Pancreas (tissue), 10 donors: ENCODE results near the gene MYO10. TPM values are rescaled to one million over a fixed set of nuclear protein-coding genes. Genes with fewer than 3 reads are reported as not detected.
A peak's percentile ranks its signal among the peaks of the same experiment; 100 is the strongest.

Experiments used
- ATAC-seq, 4 donors: fragments of 200-7000 bp; cut with Tn5 transposase; one replicate each; pipeline versions ENCODE4 v1.8.0 to v1.9.1; 2020; ENCODE audit warnings: mild to moderate bottlenecking in 4 of 4, moderate library complexity in 4 of 4
- DNase-seq, 6 donors: peaks; one replicate each; pipeline ENCODE4 v3.0.0-alpha.2; 2020
- FAIRE-seq: peaks from 2 replicates; lab custom pipeline; 2012; peaks lifted over from hg19 to GRCh38; lab: Jason Lieb, UNC
- H3K27ac ChIP-seq, 4 donors: fragments of 200-600 bp; sonication (generic); 1 replicate in 3 of 4; 2 replicates in 1 of 4; pipeline versions ENCODE4 v1.5.0 to v1.8.0; 2020
- H3K27me3 ChIP-seq, 4 donors: fragments of 200-600 bp; one replicate each; pipeline ENCODE4 v1.8.0; 2021
- H3K36me3 ChIP-seq, 3 donors: fragments of 200-600 bp; sonication (generic) in 1 of 3; one replicate each; pipeline versions ENCODE4 v1.5.0 to v1.8.0; 2020 to 2021
- H3K4me1 ChIP-seq, 3 donors: fragments of 200-600 bp; one replicate each; pipeline ENCODE4 v1.8.0; 2021
- H3K4me3 ChIP-seq, 4 donors: fragments of 200-600 bp; sonication (generic) in 2 of 4; one replicate each; pipeline versions ENCODE4 v1.5.0 to v1.8.0; 2020 to 2021
- H3K9me3 ChIP-seq, 4 donors: fragments of 200-600 bp; one replicate each; pipeline ENCODE4 v1.8.0; 2021
- WGBS, 2 donors: extraction: QIAGEN DNeasy Blood & Tissue Kit; methylation state at CpG; one replicate each; pipeline ENCODE4 v1.1.7; 2013; 5-methylcytosine and 5-hydroxymethylcytosine counted together
- intact Hi-C, 3 donors: fragments of 100-400 bp; cut with DNase I; formaldehyde crosslinking; loops; one replicate each; pipeline versions ENCODE4 v1.11.1 to v1.14.2; 2022
- polyA plus RNA-seq, 2 donors: library from polyadenylated mRNA; stranded (reverse); fragments of 200-250 nt; gene quantifications; one replicate each; pipeline ENCODE4 v1.2.3, GENCODE V29; 2013
- total RNA-seq, 6 donors: library from RNA; stranded (reverse); fragmentation: NEBNext Ultra II Directional in 4 of 6; extraction: Animal tissue kit (Norgen Biotek cat#: 25700) in 4 of 6; gene quantifications; one replicate each; pipeline versions ENCODE4 v1.2.1 to v1.2.4, GENCODE V29; 2021 to 2023
- TF ChIP-seq, protein P1 (sequence below), 4 donors: fragments of 200-600 bp; sonication (generic) in 3 of 4; IDR thresholded peaks; one replicate each; pipeline versions ENCODE4 v1.5.0 to v1.8.0; 2021; ENCODE audit warnings: antibody characterized with exemption in 4 of 4
- donor health status: healthy with polysubstance abuse.
- donor health status: DM: no; HTN: no; CAD: no; lungs with moderate emphysema.
- donor health status: DM: no; HTN: no; CAD: no.
- donor health status: control.
- donor health status: control.
- donor health status: Bipolar disorder and iron deficiency.
- donor health status: DM: yes; HTN: yes; CAD: no.
- donor health status: DM: no; HTN: no; CAD: no.
- donor health status: DM: no; HTN: no; CAD: no.
- donor health status: DM: yes; HTN: yes; CAD: no.

Gene MYO10
- total and polyA plus RNA-seq, 8 donors: 11.5 to 47.3 (median 34.8) TPM

GRCh38 chr5:16929347-16929746, 6.7 kb downstream of the MYO10 start:
- Histone ChIP-seq H3K27ac (no peak overlapping the region), H3K4me3 (no peak overlapping the region), H3K4me1 (peaks cover 16 to 31% (median 27%) of the 10 kb centered on the region in 3 donors), H3K36me3 (no peaks in the 10 kb centered on the region), H3K9me3 (no peaks in the 10 kb centered on the region), H3K27me3 (no peaks in the 10 kb centered on the region)
- ATAC-seq: no peak
- FAIRE-seq: no peak
- intact Hi-C loops: no loop called here
- no peak for DNase-seq
- TF ChIP-seq, protein P1, sequence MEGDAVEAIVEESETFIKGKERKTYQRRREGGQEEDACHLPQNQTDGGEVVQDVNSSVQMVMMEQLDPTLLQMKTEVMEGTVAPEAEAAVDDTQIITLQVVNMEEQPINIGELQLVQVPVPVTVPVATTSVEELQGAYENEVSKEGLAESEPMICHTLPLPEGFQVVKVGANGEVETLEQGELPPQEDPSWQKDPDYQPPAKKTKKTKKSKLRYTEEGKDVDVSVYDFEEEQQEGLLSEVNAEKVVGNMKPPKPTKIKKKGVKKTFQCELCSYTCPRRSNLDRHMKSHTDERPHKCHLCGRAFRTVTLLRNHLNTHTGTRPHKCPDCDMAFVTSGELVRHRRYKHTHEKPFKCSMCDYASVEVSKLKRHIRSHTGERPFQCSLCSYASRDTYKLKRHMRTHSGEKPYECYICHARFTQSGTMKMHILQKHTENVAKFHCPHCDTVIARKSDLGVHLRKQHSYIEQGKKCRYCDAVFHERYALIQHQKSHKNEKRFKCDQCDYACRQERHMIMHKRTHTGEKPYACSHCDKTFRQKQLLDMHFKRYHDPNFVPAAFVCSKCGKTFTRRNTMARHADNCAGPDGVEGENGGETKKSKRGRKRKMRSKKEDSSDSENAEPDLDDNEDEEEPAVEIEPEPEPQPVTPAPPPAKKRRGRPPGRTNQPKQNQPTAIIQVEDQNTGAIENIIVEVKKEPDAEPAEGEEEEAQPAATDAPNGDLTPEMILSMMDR (IDR thresholded peaks at IDR 0.05): no peak
- 88 to 91% methylated on average over 2 of the region's 2 CpGs for WGBS, 2 donors

DNA sequence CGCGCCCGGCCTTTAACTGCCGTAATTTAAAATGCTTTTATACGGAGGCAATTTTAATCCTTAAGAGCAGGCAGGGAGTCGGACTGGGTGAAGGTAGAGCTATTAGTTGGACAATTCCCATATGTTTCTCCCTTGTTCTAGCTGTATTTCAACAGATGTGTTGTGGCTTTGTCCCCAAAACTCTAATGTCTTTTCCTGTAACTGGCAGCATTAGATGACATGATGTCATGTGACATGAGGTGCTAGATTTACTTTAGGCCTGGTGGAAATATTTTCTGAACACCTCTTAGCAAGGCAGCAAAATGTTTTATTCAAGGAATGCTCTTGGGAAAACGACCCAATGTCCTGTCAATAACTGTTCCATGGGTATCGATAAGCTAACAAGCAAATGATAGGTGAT, 8.5 kb downstream of the MYO10 start:
- Histone ChIP-seq H3K4me1 (peaks cover 16 to 28% (median 25%) of the 10 kb centered on the region in 3 donors), H3K27me3 (no peaks in the 10 kb centered on the region), H3K4me3 (no peak overlapping the region), H3K36me3 (no peaks in the 10 kb centered on the region), H3K27ac (no peak overlapping the region), H3K9me3 (no peaks in the 10 kb centered on the region)
- intact Hi-C loops: no loop called here
- DNase-seq (no peak), ATAC-seq (no peak), FAIRE-seq (no peak)
- TF ChIP-seq, protein P1 (IDR thresholded peaks at IDR 0.05): no peak
- WGBS, 2 donors: 82 to 84% methylated on average over 8 of the region's 8 CpGs

DNA sequence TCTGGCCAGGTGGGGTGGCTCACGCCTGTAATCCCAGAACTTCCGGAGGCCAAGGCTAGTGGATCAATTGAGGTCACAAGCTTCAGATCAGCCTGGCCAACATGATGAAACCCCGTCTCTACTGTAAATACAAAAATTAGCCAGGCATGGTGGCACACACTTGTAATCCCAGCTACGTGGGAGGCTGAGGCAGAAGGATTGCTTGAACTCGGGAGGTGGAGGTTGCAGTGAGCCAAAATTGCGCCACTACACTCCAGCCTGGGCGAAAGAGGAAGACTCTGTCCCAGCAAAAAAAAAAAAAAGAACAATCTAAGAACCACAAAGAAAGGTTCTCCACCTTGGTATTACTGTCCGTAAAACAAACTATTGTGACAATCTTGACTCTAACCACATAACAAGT, 9.7 kb downstream of the MYO10 start:
- Histone ChIP-seq H3K27me3 (no peaks in the 10 kb centered on the region), H3K27ac (no peak overlapping the region), H3K4me3 (no peak overlapping the region), H3K4me1 (peaks cover 4 to 24% (median 16%) of the 10 kb centered on the region in 3 donors), H3K36me3 (no peaks in the 10 kb centered on the region), H3K9me3 (no peaks in the 10 kb centered on the region)
- 52 to 69% methylated on average over 8 of the region's 8 CpGs for WGBS, 2 donors
- TF ChIP-seq, protein P1 (IDR thresholded peaks at IDR 0.05): no peak
- FAIRE-seq (no peak), DNase-seq (no peak), ATAC-seq (no peak)
- intact Hi-C loops: no loop called here

- peaks cover 14 to 28% (median 18%) of the 10 kb centered on the region in 3 donors for H3K4me1 ChIP-seq
- no peak for DNase-seq
- no peak overlapping the region for H3K27ac ChIP-seq
- no peak for FAIRE-seq
- TF ChIP-seq, protein P1 (IDR thresholded peaks at IDR 0.05): no peak
- no peak overlapping the region for H3K4me3 ChIP-seq
- intact Hi-C loops: no loop called here
- no peaks in the 10 kb centered on the region for H3K36me3 ChIP-seq
- ATAC-seq: no peak
- 83 to 87% methylated on average over 8 of the region's 8 CpGs for WGBS, 2 donors
- H3K9me3 ChIP-seq: no peaks in the 10 kb centered on the region
- no peaks in the 10 kb centered on the region for H3K27me3 ChIP-seq
These were observed 11.9 kb downstream of the MYO10 start for GRCh38 chr5:16924206-16924605.

DNA sequence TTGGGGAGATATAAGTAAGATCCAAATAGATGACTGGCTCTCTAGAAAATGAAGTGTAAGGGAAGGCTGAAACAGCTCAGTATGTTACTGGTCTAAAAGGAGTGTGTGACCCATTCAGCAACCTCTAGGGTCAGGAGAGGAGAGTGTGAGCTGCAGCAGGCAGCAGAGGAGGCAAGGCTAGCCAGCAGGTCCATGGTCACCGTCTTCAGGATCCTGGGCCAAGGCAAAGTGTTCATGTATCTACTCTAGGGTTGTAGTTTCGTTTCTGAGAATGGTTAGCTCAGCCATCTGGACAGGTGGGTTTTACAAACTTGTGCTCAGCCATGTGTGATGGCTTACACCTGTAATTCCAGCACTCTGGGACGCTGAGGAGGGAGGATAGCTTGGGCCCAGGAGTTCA, 13.7 kb downstream of the MYO10 start:
- Histone ChIP-seq H3K36me3 (no peaks in the 10 kb centered on the region), H3K4me3 (no peak overlapping the region), H3K27ac (no peak overlapping the region), H3K4me1 (peaks cover 14 to 28% (median 18%) of the 10 kb centered on the region in 3 donors), H3K9me3 (no peaks in the 10 kb centered on the region), H3K27me3 (no peaks in the 10 kb centered on the region)
- FAIRE-seq (no peak), DNase-seq (no peak), ATAC-seq (peak in 3 of 4 donors; percentile 8 to 36 (median 9))
- WGBS, 2 donors: 48 to 50% methylated on average over 3 of the region's 3 CpGs
- TF ChIP-seq, protein P1 (IDR thresholded peaks at IDR 0.05): no peak
- intact Hi-C loops: no loop called here
